ENCODE measurements around the gene PTGES.
A peak's percentile ranks its signal among the peaks of the same experiment; 100 is the strongest.
"Not testable (repeated sequence)": the region's sequence is repeated elsewhere in the genome, so short reads cannot be mapped to it uniquely, and the experiment has no call there.

The PTGES gene, protein sequence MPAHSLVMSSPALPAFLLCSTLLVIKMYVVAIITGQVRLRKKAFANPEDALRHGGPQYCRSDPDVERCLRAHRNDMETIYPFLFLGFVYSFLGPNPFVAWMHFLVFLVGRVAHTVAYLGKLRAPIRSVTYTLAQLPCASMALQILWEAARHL

DNA sequence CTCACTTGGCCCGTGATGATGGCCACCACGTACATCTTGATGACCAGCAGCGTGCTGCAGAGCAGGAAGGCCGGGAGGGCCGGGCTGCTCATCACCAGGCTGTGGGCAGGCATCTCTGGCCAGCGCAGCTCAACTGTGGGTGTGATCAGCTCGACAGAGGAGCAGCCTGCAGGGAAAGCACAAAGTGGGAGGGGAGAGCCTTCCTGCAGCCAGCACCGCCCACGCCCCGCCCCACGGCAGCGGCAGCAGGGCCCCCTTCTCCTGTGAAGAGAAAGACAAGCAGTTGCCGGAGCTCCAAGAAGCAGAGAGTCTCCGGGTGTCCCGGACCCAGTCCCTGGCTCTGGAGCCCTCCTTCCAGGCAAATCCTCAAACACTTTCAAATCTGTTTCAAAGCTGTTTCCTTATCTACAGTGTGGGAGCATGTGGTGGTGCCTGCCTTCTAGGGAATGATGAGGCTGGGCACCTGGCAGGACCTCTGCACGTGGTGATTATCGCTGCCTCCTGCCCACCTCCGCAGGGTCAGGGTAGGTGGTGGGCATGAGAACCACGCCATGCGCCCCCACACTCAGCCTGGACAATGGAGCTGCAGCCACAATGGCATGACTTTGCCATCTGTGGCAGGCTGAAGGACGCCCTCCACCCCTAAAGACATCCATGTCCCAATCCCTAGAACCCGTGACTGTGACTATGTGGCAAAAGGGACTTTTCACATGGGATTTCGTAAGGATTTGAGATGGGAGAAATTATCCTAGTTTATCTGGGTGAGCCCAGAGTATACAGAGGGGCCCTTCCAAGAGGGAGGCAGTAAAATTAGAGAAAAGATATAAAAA is at the start of gene PTGES:
PTGES (minus strand) TSS at position 143 of the 830 bp plus-strand sequence; CDS start at position 113, 30 bp downstream.
- no peaks in the 10 kb centered on the region for H3K36me3 Mint-ChIP-seq (ENCODE audit: low read depth)
- TF ChIP-seq, protein P1, sequence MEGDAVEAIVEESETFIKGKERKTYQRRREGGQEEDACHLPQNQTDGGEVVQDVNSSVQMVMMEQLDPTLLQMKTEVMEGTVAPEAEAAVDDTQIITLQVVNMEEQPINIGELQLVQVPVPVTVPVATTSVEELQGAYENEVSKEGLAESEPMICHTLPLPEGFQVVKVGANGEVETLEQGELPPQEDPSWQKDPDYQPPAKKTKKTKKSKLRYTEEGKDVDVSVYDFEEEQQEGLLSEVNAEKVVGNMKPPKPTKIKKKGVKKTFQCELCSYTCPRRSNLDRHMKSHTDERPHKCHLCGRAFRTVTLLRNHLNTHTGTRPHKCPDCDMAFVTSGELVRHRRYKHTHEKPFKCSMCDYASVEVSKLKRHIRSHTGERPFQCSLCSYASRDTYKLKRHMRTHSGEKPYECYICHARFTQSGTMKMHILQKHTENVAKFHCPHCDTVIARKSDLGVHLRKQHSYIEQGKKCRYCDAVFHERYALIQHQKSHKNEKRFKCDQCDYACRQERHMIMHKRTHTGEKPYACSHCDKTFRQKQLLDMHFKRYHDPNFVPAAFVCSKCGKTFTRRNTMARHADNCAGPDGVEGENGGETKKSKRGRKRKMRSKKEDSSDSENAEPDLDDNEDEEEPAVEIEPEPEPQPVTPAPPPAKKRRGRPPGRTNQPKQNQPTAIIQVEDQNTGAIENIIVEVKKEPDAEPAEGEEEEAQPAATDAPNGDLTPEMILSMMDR (IDR thresholded peaks at IDR 0.05) = no peak
- peak within 1 kb of the TSS; percentile 72 for H3K4me3 Mint-ChIP-seq
- H3K27ac Mint-ChIP-seq = no peak within 1 kb of the TSS
- peak; percentile 87 for DNase-seq
- peaks cover 14% of the 10 kb centered on the region for H3K27me3 Mint-ChIP-seq (ENCODE audit: low read depth, poor library complexity)
- no peaks in the 10 kb centered on the region for H3K9me3 Mint-ChIP-seq
- H3K4me1 Mint-ChIP-seq = peaks cover 44% of the 10 kb centered on the region

DNA sequence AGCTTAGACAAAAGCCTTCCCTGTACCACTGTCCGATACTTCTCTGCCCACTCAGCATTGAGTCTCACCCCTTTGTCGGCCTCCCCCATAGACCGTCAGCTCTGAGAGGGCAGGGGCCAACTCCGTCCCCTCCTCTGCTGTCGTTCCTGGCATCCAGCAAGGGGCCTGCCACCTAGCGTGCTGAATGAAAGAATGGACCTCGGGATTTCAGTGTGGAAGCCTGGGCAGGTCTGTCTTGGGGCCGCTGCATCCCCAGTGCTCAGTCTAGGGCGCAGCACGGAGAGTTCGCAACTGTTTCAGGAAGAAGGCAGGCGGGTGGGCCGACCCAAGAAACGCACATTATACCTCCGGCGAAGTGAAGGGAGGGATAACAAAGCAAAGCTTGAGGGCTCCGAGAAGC is 48.7 kb upstream of the PTGES start:
- no peak for DNase-seq
- H3K27ac Mint-ChIP-seq = peak overlapping the region; percentile 72
- H3K4me3 Mint-ChIP-seq = peak overlapping the region; percentile 65

GRCh38 chr9:129798973-129799372 is 46.1 kb upstream of the PTGES start:
- H3K9me3 Mint-ChIP-seq = no peaks in the 10 kb centered on the region
- peaks cover 30% of the 10 kb centered on the region for H3K27me3 Mint-ChIP-seq (ENCODE audit: low read depth, poor library complexity)
- no peaks in the 10 kb centered on the region for H3K36me3 Mint-ChIP-seq (ENCODE audit: low read depth)
- peaks cover 3% of the 10 kb centered on the region for H3K4me1 Mint-ChIP-seq
- no peak overlapping the region for H3K4me3 Mint-ChIP-seq
- TF ChIP-seq, protein P1 (IDR thresholded peaks at IDR 0.05) = no peak
- DNase-seq = no peak
- H3K27ac Mint-ChIP-seq = no peak overlapping the region

More for the DNA sequence above, 48.7 kb upstream of the PTGES start:
- H3K4me1 Mint-ChIP-seq = peaks cover 19% of the 10 kb centered on the region
- TF ChIP-seq, protein P1 (IDR thresholded peaks at IDR 0.05) = no peak
- H3K36me3 Mint-ChIP-seq (ENCODE audit: low read depth) = peaks cover 10% of the 10 kb centered on the region
- H3K27me3 Mint-ChIP-seq (ENCODE audit: low read depth, poor library complexity) = peaks cover 11% of the 10 kb centered on the region
- H3K9me3 Mint-ChIP-seq = no peaks in the 10 kb centered on the region

- H3K9me3 Mint-ChIP-seq; DNase-seq; H3K36me3 Mint-ChIP-seq (ENCODE audit: low read depth); H3K4me1 Mint-ChIP-seq; H3K4me3 Mint-ChIP-seq; H3K27ac Mint-ChIP-seq: not testable (repeated sequence)
- H3K27me3 Mint-ChIP-seq (ENCODE audit: low read depth, poor library complexity) = peaks cover 48% of the 10 kb centered on the region
These were observed 43.2 kb upstream of the PTGES start for GRCh38 chr9:129796029-129796428.

- H3K36me3 Mint-ChIP-seq (ENCODE audit: low read depth) = no peaks in the 10 kb centered on the region
- TF ChIP-seq, protein P1 (IDR thresholded peaks at IDR 0.05) = no peak
These were observed 41.7 kb upstream of the PTGES start for GRCh38 chr9:129794549-129794948.

DNA sequence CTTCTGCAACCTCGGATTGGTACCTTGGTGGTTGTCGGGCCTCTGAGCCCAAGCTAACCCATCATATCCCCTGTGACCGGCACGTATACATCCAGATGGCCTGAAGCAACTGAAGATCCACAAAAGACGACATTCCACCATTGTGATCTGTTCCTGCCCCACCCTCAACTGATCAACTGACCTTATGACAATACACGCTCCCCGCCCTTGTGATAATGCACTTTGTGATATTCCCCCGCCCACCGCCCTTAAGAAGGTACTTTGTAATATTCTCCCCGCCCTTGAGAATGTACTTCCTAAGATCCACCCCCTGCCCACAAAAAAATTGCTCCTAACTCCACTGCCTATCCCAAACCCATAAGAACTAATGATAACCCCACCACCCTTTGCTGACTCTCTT is 33.6 kb upstream of the PTGES start:
- H3K4me1 Mint-ChIP-seq = peaks cover 13% of the 10 kb centered on the region
- no peaks in the 10 kb centered on the region for H3K36me3 Mint-ChIP-seq (ENCODE audit: low read depth)
- no peak overlapping the region for H3K4me3 Mint-ChIP-seq
- no peak overlapping the region for H3K27ac Mint-ChIP-seq
- TF ChIP-seq, protein P1 (IDR thresholded peaks at IDR 0.05) = no peak
- no peak for DNase-seq
- H3K9me3 Mint-ChIP-seq = no peaks in the 10 kb centered on the region
- peaks cover 57% of the 10 kb centered on the region for H3K27me3 Mint-ChIP-seq (ENCODE audit: low read depth, poor library complexity)

More at GRCh38 chr9:129794549-129794948, 41.7 kb upstream of the PTGES start:
- no peak overlapping the region for H3K4me3 Mint-ChIP-seq
- H3K27ac Mint-ChIP-seq = no peak overlapping the region
- DNase-seq = no peak
- no peaks in the 10 kb centered on the region for H3K9me3 Mint-ChIP-seq
- H3K27me3 Mint-ChIP-seq (ENCODE audit: low read depth, poor library complexity) = peaks cover 49% of the 10 kb centered on the region
- H3K4me1 Mint-ChIP-seq = no peaks in the 10 kb centered on the region
